Activated B cell treated with CpG ODN at 0.5 μM for 24 hours (primary cell): ENCODE measurements around the gene IBTK. TPM values are rescaled to one million over a fixed set of nuclear protein-coding genes. Genes with fewer than 3 reads are reported as not detected.

Experiments used
- ATAC-seq: fragments of 200-7000 bp; cut with Tn5 transposase; one replicate; pipeline ENCODE4 v1.10.0; 2021; ENCODE audit warnings: low read depth, mild to moderate bottlenecking, moderate library complexity
- CTCF ChIA-PET: fragments of 350-600 bp; sonication (Branson Sonifier 250); formaldehyde crosslinking; loops from one replicate; lab custom pipeline; 2021; ENCODE audit warnings: antibody characterized with exemption; lab: Charles Lee
- POLR2A ChIA-PET: fragments of 350-600 bp; sonication (Branson Sonifier 250); formaldehyde crosslinking; loops from one replicate; lab custom pipeline; 2021; ENCODE audit warnings: antibody characterized with exemption; lab: Charles Lee
- DNase-seq: peaks from one replicate; pipeline ENCODE4 v3.0.0; 2022
- H3K27ac Mint-ChIP-seq: one replicate; pipeline ENCODE4 v1.8.0; 2020; ENCODE audit warnings: mixed read lengths
- H3K27me3 Mint-ChIP-seq: one replicate; pipeline ENCODE4 v1.8.0; 2021; ENCODE audit warnings: mixed read lengths
- H3K36me3 Mint-ChIP-seq: one replicate; pipeline ENCODE4 v1.8.0; 2021; ENCODE audit warnings: low read depth, mixed read lengths
- H3K4me1 Mint-ChIP-seq: one replicate; pipeline ENCODE4 v1.8.0; 2021; ENCODE audit warnings: mixed read lengths
- H3K4me3 Mint-ChIP-seq: one replicate; pipeline ENCODE4 v1.8.0; 2020; ENCODE audit warnings: mild to moderate bottlenecking, mixed read lengths
- H3K9me3 Mint-ChIP-seq: one replicate; pipeline ENCODE4 v1.8.0; 2020; ENCODE audit warnings: mixed read lengths
- intact Hi-C: fragments of 100-400 bp; cut with micrococcal nuclease; formaldehyde crosslinking; loops from one replicate; pipeline ENCODE4 v1.15.1; 2024
- total RNA-seq: library from RNA; stranded (reverse); gene quantifications from 2 replicates; pipeline ENCODE4 v1.2.3, GENCODE V29; 2022
- TF ChIP-seq, protein P1 (sequence below): fragments of 200-600 bp; IDR thresholded peaks from one replicate; pipeline ENCODE4 v1.8.0; 2022; ENCODE audit warnings: antibody characterized with exemption, mild to moderate bottlenecking

The IBTK gene
- total RNA-seq, 1 donor from 2014 or later: 30.1 TPM

DNA sequence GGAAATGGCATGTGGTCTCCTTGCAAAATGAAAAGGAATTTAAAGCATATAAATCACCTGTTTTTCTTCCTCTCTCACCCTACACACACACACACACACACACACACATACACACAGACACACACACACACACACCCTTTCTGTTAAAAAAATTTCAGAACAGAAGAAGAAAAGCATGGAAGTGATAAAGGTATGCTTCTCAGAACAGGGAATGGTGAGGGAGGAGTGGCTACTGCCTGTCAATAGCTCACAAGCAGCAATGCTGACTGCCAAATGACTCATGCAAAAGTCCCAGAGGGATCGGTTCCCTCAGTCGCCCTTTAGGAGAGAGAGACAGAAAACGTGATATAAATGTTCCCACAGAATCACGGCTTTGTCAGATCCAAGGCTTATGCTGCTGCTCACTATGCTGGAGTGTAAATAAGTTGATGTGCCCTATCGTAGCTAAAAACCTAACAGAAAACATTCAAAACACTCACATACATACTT lies 102.6 kb downstream of the IBTK start:
- POLR2A ChIA-PET: no interaction called here

DNA sequence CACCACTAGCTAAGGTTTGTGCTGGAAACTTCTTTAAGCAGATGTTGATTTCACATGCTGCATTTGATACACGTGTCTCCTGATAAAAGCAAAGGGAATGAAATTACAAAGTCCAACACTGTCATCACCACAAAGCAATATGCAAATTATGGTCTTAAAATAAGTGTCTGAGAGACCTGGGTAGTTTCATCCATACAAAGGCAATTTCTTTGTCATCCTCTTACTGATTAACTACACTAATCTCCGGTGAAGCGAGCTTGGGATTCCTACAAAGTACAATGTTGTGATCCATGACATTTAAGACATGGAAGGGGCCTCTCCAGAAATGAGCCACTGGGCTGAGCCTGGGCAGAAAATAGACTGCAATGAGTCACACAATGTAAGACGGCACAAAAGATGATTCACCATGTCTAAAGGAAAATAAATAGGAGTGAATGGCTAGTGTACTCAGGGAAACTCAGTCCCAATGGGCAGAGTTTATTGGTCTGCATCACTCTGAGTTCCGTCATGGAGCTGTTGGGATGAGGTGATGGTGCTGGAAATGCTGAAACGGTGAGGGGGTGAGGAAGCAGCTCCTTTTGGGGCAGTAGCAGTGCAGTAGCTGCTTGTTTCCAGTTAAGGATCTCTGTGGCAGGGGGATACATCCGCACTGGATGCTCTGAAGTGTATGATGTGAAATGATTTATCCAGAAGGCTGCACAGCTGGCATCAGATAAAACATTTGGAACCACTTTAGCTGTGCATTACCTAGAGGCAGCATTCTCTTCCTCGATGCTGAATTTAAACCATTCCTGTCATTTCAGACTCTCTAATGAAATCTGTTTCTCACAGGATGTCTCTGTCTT lies 103.3 kb downstream of the IBTK start:
- no peak for ATAC-seq
- intact Hi-C loops: no loop called here
- no peaks in the 10 kb centered on the region for H3K27me3 Mint-ChIP-seq

More for the DNA sequence above, 102.6 kb downstream of the IBTK start:
- Mint-ChIP-seq H3K9me3 (no peaks in the 10 kb centered on the region), H3K4me3 (no peak overlapping the region), H3K4me1 (no peaks in the 10 kb centered on the region), H3K27ac (no peak overlapping the region), H3K27me3 (no peaks in the 10 kb centered on the region), H3K36me3 (no peaks in the 10 kb centered on the region)
- ATAC-seq (no peak), DNase-seq (no peak)
- TF ChIP-seq, protein P1, sequence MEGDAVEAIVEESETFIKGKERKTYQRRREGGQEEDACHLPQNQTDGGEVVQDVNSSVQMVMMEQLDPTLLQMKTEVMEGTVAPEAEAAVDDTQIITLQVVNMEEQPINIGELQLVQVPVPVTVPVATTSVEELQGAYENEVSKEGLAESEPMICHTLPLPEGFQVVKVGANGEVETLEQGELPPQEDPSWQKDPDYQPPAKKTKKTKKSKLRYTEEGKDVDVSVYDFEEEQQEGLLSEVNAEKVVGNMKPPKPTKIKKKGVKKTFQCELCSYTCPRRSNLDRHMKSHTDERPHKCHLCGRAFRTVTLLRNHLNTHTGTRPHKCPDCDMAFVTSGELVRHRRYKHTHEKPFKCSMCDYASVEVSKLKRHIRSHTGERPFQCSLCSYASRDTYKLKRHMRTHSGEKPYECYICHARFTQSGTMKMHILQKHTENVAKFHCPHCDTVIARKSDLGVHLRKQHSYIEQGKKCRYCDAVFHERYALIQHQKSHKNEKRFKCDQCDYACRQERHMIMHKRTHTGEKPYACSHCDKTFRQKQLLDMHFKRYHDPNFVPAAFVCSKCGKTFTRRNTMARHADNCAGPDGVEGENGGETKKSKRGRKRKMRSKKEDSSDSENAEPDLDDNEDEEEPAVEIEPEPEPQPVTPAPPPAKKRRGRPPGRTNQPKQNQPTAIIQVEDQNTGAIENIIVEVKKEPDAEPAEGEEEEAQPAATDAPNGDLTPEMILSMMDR: no peak
- CTCF ChIA-PET: no interaction called here
- intact Hi-C loops: no loop called here

DNA sequence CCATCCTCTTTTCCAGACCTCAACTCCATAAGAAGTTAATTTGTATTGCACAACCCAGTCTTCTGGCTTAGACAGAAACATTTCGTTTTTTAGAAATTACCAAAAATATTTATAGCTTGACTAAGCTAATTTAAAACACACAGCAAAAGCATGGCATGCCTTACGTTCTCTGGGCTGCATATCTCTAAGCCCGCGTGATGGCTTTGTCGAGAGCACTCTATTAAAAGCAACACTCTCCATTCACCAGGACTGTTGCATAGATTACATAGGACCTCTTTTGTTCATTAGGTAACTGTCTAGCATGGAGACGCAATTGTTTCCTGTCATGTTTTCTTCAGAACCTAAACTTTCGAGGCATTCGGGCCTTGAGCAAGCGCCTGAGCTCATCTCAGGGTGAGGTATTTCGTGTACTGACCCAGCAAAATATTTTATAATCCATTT lies 104.5 kb downstream of the IBTK start:
- H3K4me1 Mint-ChIP-seq: no peaks in the 10 kb centered on the region
- H3K27ac Mint-ChIP-seq: no peak overlapping the region
- DNase-seq: no peak
- H3K4me3 Mint-ChIP-seq: no peak overlapping the region
- intact Hi-C loops: no loop called here
- CTCF ChIA-PET: no interaction called here
- POLR2A ChIA-PET: no interaction called here
- H3K9me3 Mint-ChIP-seq: no peaks in the 10 kb centered on the region
- H3K27me3 Mint-ChIP-seq: no peaks in the 10 kb centered on the region
- H3K36me3 Mint-ChIP-seq: no peaks in the 10 kb centered on the region
- no peak for ATAC-seq
- TF ChIP-seq, protein P1: no peak

More for the DNA sequence above, 103.3 kb downstream of the IBTK start:
- TF ChIP-seq, protein P1: no peak
- ChIA-PET POLR2A (no interaction called here), CTCF (no interaction called here)
- no peaks in the 10 kb centered on the region for H3K9me3 Mint-ChIP-seq
- no peaks in the 10 kb centered on the region for H3K36me3 Mint-ChIP-seq
- no peak overlapping the region for H3K4me3 Mint-ChIP-seq
- DNase-seq: no peak
- H3K27ac Mint-ChIP-seq: no peak overlapping the region
- no peaks in the 10 kb centered on the region for H3K4me1 Mint-ChIP-seq

DNA sequence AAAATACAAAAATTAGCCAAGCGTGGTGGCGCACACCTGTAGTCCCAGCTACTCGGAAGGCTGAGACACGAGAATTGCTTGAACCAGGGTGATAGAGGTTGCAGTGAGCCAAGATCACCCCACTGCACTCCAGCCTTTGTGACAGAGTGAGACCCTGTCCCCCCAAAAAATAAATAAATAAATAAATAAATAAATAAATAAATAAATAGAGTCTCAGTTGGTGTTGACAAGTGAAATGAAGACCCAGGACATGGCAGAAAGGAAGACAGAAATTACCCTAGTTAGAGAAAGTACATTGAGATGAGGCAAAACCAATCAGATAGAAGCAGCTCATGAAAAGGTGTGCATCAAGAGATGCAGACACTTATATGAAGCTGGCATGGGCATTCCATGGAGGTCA lies 105.0 kb downstream of the IBTK start:
- Mint-ChIP-seq H3K4me1 (no peaks in the 10 kb centered on the region), H3K9me3 (no peaks in the 10 kb centered on the region), H3K4me3 (no peak overlapping the region), H3K27ac (no peak overlapping the region), H3K36me3 (no peaks in the 10 kb centered on the region), H3K27me3 (no peaks in the 10 kb centered on the region)
- ChIA-PET POLR2A (no interaction called here), CTCF (no interaction called here)
- TF ChIP-seq, protein P1: no peak
- ATAC-seq (no peak), DNase-seq (no peak)
- intact Hi-C loops: no loop called here

DNA sequence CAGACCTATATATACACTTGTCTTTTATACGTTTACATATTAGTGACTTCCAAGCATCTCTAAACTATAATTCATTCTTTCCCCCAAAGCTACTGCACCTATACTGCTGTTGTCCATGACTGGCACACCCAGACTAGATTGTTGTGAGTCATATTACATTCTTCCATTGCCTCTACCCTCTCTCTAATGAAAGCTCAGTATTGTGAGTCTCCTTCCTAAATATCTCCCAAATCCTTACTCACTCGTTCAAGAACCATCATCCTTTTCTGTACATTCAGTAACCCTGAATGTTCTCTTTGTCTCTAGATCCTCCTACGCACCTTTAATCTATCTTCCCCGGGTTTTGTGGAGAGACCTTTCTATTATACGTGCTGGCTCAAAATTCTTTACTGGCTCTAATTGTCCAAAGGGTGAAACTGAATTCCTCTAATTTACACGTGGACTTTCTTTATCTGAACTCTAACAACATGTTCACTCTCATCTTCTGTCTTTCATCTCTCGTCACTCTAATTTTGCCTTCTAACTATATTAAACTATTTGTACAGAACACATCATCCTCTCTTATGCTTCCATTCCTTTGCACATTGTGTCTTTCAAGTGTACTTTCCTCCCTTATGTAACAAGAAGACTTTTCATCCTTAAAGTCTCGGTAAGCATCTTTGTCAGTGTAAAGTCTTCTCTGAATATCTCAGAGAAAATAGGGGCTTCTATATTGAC lies 109.3 kb downstream of the IBTK start:
- Mint-ChIP-seq H3K9me3 (no peaks in the 10 kb centered on the region), H3K27me3 (no peaks in the 10 kb centered on the region), H3K4me3 (no peak overlapping the region), H3K36me3 (no peaks in the 10 kb centered on the region), H3K4me1 (no peaks in the 10 kb centered on the region), H3K27ac (no peak overlapping the region)
- intact Hi-C loops: no loop called here
- TF ChIP-seq, protein P1: no peak
- DNase-seq (no peak), ATAC-seq (no peak)
- ChIA-PET CTCF (no interaction called here), POLR2A (no interaction called here)
